Dermis blood vessel endothelial cell (primary cell): Measurements from ENCODE around the gene HCN3. TPM values are rescaled to one million over a fixed set of nuclear protein-coding genes. Genes with fewer than 3 reads are reported as not detected.
"Not testable (repeated sequence)": the region's sequence is repeated elsewhere in the genome, so short reads cannot be mapped to it uniquely, and the experiment has no call there.

Experiments used
- DNase-seq: peaks from one replicate; pipeline ENCODE4 v3.0.0; 2010
- total RNA-seq: library from RNA; depleted of rRNA; stranded (reverse); fragments of >200 nt; gene quantifications from 2 replicates; pipeline ENCODE4 v1.2.3, GENCODE V29; 2014

HCN3 gene
- total RNA-seq = 0.84 and 0.85 TPM in 2 replicates

DNA sequence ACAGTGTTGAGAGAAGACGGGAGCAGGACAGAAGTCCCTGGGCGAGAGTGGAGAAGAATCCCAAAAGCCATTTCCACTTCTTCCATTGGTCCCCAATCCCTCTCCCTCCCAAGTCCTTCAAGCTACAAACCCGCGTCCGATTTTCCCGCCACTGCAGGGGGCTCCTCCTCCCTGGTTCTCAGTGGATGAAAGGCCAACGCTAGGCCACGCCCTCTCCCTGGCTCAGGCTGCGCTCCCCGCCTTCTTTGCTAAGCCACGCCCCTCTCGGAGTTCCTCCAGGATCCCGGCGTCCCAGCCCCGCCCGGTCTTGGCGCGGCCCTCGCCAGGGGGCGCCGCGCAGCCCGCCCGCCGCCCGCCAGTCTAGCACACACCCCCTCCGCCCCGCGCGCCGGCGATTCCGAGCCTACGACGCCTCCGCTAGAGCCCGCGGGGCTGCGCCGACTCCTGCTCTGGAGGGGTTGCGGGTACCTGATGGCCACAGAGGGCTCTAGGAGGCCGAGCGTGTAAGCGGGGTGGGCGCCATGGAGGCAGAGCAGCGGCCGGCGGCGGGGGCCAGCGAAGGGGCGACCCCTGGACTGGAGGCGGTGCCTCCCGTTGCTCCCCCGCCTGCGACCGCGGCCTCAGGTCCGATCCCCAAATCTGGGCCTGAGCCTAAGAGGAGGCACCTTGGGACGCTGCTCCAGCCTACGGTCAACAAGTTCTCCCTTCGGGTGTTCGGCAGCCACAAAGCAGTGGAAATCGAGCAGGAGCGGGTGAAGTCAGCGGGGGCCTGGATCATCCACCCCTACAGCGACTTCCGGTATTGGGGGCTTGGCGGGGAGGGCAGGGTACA is at the start of gene HCN3:
HCN3 (plus strand) TSS at position 394 of the 832 bp plus-strand sequence; CDS start at position 522, 128 bp downstream.
- peak; percentile 98 for DNase-seq

GRCh38 chr1:155228096-155228427 is 49.2 kb upstream of the HCN3 start:
- DNase-seq = no peak

GRCh38 chr1:155231302-155231701 is 46.0 kb upstream of the HCN3 start:
- not testable (repeated sequence) for DNase-seq

DNA sequence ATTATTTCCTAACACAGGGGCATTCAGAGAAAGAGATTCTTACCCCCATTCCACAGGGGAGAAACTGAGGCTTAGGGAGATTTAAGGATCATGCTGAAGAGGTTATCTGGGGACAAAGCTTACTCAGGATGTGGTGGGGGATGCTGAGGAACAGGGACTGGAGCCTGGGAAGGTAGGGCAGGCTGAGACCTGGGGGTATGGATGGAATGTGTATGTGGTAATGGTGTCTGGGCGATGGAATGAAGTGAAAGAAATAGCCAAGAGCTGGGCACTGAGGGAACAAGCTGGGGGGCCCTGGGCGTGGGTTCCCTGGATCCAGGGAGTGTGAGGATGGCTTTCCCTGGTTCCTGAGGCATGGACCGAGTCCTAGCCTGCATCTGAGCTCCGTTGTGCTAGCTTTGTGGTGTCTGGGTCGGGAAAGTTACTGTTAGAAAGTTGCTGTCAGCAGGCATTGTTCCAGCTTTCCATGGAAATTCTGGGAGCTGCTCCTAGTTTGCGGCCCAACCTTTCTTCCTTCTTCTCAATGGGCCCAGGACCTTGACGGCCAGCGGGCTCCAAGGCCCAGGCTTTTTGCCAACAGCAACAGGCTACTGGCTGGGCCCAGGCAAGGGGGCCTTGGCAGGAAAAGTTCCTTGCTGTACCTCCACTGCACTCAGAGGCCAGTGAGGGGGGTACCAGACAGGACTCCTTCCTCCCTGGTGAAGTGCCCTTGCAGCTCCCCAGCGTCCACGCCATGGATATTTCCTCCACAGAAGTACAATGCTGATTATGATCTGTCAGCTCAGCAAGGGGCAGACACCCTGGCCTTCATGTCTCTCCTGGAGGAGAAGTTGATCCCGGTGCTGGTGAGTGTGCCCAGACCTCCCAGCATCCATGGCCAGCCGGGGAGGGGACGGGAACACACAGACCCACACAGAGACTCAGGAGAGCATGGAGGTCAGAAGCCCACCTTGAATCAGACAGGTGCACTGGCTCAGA is 45.0 kb upstream of the HCN3 start:
- DNase-seq = peak; percentile 65

GRCh38 chr1:155233502-155233901 is 43.8 kb upstream of the HCN3 start:
- DNase-seq = not testable (repeated sequence)

GRCh38 chr1:155235375-155235774 is 41.9 kb upstream of the HCN3 start:
- not testable (repeated sequence) for DNase-seq

DNA sequence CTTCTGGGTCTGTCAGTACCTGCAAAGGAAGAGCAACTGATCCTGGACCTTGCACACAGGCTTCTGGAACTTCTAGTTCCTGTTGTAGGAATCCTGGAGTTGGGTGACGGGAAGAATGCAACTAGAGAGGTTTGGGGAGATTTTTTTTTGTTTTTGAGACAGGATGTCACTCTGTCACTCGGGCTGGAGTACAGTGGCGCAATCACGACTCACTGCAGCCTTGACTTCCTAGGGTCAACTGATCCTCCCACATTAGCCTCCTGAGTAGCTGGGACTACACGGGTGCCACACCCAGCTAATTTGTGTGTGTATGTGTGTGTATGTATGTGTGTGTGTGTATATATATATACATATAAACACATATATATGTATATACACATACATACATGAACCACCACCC is 40.8 kb upstream of the HCN3 start:
- DNase-seq = no peak

DNA sequence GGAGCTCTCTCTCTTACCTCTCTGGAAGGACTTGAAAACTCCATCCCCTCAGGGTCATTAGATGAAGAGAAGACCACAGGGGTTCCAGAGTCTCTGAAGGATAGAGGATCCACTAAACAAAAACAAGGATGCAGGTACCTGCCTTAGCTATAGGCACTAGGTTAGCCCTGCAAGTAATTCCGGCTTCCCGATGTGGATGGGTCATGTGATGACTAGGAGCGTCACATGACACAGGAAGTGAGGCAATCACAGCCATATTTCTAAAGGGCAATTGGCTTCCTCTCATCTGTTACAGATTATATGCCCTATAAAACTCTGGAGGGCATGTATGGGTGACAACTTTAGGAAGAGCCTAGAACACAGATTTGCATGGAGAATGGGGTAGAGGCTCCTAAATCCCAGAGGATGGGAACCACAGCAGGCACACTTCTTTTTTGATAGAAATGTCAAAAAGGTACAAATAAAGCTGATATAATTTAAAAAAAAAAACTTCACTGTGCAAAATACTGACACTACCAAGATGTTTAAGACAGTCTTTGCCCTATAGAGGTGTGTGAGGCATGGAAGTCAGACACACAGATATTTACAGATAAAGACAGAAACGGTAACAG is 36.1 kb upstream of the HCN3 start:
- DNase-seq = peak; percentile 86

GRCh38 chr1:155241841-155242264 is 35.4 kb upstream of the HCN3 start:
- DNase-seq = no peak

DNA sequence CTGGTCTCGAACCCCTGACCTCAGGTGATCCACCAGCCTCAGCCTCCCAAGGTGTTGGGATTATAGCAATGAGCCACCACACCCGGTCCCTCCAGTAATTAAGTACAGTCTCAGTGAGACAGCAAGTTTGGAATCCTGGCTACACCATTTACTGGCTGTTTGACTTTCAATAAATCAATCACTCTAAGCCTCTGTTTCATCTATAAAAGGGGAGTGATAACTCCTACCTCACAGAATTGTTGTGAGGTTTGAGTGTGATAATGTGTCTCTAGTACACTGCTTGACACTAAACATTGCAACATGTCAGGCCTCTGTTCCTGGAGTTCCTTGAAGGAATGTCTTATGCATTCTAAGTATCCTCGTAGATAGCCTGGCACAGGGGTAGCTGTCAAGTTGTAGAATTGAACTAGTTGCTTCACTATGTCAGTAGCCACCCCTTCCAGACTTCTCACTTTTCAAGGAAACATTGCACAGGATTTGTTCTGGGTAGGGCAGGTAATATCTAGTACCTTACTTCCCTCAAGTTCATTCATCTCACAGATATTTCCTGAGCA is 34.4 kb upstream of the HCN3 start:
- DNase-seq = no peak

DNA sequence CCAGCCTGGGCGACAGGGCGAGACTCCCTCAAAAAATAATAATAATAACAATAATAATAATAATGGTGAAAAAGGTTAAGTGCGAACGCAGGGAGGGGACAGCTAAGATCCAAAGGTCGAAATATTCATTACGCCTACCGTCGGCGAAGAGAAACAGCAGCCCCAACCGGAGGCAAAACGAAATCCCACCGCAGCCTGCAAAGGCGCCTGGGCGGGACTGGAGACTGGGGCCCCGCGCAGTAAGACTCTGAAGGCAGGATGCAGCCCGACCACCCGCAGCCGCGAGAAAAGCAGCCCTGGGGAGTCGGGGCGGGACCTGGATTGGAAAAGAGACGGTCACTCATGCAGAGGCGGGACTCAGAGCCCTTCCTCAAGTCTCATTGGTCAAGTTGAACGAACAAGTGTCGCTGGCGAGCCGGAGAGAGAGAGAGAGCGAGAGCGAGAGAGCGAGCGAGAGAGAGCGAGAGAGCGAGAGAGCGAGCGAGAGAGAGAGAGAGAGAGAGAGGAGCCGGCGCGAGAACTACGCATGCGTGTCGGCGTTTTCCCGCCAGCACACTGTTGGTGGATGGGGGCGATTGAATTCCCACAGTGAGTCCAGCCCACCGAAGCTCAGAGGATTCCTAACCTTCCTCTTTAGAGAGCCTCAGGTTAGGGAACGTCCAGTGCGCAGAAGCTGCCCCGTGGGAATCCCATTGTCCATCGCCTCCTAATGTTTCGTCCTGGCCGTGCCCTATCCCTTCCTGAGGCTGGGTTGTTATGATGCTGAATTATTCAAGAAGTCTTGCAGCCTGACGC is 32.7 kb upstream of the HCN3 start:
- DNase-seq = peak; percentile 99

DNA sequence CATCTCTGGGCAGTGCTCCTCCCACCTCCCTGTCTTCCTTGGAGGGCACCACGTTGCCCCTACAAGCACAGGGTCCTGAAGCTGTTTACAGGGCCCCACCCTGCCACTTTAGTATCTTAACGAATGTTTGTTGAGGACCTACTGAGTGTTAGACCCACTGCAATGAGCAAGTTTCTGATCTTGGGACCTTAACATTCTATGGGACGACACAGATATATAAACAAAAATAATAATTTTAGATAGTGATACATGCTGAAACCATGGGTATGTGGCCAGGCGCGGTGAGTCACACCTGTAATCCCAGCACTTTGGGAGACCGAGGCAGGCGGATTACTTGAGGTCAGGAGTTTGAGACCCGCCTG is 32.1 kb upstream of the HCN3 start:
- DNase-seq = no peak

DNA sequence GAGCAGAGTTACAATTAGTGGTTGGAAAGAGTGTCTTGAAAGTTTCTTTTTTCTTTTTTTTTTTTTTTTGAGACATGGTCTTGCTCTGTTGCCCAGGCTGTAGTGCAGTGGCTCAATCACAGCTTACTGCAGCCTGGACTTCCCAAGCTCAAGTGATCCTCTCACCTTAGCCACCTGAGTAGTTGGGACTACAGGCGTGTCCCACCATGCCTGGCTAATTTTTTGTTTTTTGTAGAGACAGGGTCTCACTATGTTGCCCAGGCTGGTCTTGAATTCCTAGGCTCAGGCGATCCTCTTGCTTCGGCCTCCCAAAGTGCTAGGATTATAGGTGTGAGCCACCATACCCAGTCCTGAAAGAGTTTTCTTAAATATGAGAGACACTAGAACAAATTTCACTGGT is 30.5 kb upstream of the HCN3 start:
- not testable (repeated sequence) for DNase-seq

- no peak for DNase-seq
Measured at GRCh38 chr1:155247667-155248553, 29.4 kb upstream of the HCN3 start.

GRCh38 chr1:155250246-155250632 is 27.0 kb upstream of the HCN3 start:
- no peak for DNase-seq

- peak; percentile 96 for DNase-seq
Measured at GRCh38 chr1:155250633-155251449, 26.4 kb upstream of the HCN3 start.

- no peak for DNase-seq
Measured at GRCh38 chr1:155251566-155251965, 25.7 kb upstream of the HCN3 start.

DNA sequence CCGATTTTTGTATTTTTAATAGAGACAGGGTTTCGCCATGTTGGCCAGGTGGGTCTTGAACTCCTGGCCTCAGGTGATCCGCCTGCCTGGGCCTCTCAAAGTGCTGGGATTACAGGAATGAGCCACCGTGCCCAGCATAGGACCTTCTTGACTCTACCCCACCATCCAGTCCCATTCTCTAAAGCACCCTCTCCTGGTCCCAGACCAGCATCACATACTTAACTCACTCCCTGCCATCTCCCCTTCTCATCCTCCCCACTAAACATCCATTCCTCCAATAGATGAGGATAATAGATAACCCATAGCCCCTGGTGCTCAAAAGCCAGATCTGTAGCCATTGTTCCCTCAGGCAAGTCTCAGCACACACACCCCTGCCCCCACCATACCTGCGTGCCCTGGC is 24.1 kb upstream of the HCN3 start:
- peak; percentile 25 for DNase-seq

DNA sequence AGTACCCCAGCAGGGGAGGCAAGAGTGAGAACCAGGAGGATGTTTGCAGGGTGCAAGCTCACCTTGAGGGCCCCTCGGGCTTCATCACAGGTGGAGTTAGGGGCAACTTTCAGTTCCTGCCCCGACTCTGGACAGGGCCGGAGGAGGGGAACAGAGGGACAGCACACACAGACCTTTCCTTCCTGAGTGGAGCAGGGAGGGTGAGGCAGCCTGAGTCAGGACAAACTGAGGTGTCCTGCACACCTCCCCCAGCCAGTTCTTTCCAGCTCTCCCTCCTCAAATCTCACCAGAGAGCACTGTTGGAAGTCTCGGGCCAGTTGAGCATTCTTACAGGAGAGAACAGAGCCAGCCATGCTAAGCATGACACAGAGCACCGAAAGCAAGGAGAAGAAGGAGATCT is 23.5 kb upstream of the HCN3 start:
- no peak for DNase-seq

- DNase-seq = no peak
Measured at GRCh38 chr1:155254228-155254713, 23.0 kb upstream of the HCN3 start.
